Liver (tissue), 9 donors: ENCODE data around the gene RBM28. TPM values are rescaled to one million over a fixed set of nuclear protein-coding genes. Genes with fewer than 3 reads are reported as not detected.

Experiments
- DNase-seq: peaks from one replicate; pipeline ENCODE4 v3.0.0-alpha.2; 2017; ENCODE audit warnings: low spot score
- H3K27ac ChIP-seq, 2 donors: one replicate each; pipeline ENCODE4 v1.7.0; 2013; ENCODE audit warnings: inconsistent platforms in 2 of 2, low read length in 2 of 2, control low read depth in 1 of 2, low read depth in 1 of 2, mild to moderate bottlenecking in 1 of 2
- H3K27me3 ChIP-seq, 4 donors: one replicate each; pipeline versions ENCODE4 v1.6.1 to v1.7.0; 2013; ENCODE audit warnings: low read length in 3 of 4, inconsistent platforms in 1 of 4, mild to moderate bottlenecking in 1 of 4, moderate library complexity in 1 of 4; ENCODE audit not compliant: control insufficient read depth in 4 of 4, insufficient read depth in 4 of 4
- H3K36me3 ChIP-seq, 4 donors: one replicate each; pipeline versions ENCODE4 v1.6.1 to v1.7.0; 2013; ENCODE audit warnings: low read length in 3 of 4, mild to moderate bottlenecking in 3 of 4, low read depth in 1 of 4, moderate library complexity in 1 of 4; ENCODE audit not compliant: control insufficient read depth in 4 of 4, insufficient read depth in 3 of 4
- H3K4me1 ChIP-seq, 4 donors: one replicate each; pipeline versions ENCODE4 v1.6.1 to v1.7.0; 2013; ENCODE audit warnings: low read length in 3 of 4, mild to moderate bottlenecking in 3 of 4, moderate library complexity in 1 of 4; ENCODE audit not compliant: control insufficient read depth in 4 of 4, insufficient read depth in 4 of 4
- H3K4me3 ChIP-seq, 3 donors: one replicate each; pipeline versions ENCODE4 v1.6.1 to v1.7.0; 2013; ENCODE audit warnings: low read length in 3 of 3, control low read depth in 1 of 3, low read depth in 1 of 3, mild to moderate bottlenecking in 1 of 3
- H3K9ac ChIP-seq, 2 donors: one replicate each; pipeline ENCODE4 v1.7.0; 2013; ENCODE audit warnings: low read length in 2 of 2, mild to moderate bottlenecking in 2 of 2, moderate library complexity in 2 of 2, control low read depth in 1 of 2, low read depth in 1 of 2
- H3K9me3 ChIP-seq, 4 donors: one replicate each; pipeline versions ENCODE4 v1.6.1 to v1.7.0; 2013; ENCODE audit warnings: low read length in 3 of 4; ENCODE audit not compliant: control insufficient read depth in 4 of 4
- EGR1 ChIP-seq, 2 donors: IDR thresholded peaks; 2 replicates each; pipeline ENCODE4 v1.6.1; 2016 to 2018; ENCODE audit warnings: antibody characterized with exemption in 2 of 2, low read depth in 2 of 2
- FOXA1 ChIP-seq: IDR thresholded peaks from 2 replicates; pipeline ENCODE4 v1.6.1; 2016; ENCODE audit warnings: antibody characterized with exemption
- FOXA2 ChIP-seq: IDR thresholded peaks from 2 replicates; pipeline ENCODE4 v1.6.1; 2016; ENCODE audit warnings: antibody characterized with exemption
- GABPA ChIP-seq, 2 donors: IDR thresholded peaks in 1 of 2; conservative IDR thresholded peaks in 1 of 2; 2 replicates each; pipeline ENCODE4 v1.6.1; 2016; ENCODE audit warnings: antibody characterized with exemption in 2 of 2, mild to moderate bottlenecking in 1 of 2, moderate library complexity in 1 of 2
- HNF4A ChIP-seq, 2 donors: conservative IDR thresholded peaks; 2 replicates each; pipeline ENCODE4 v1.6.1; 2016; ENCODE audit warnings: antibody characterized with exemption in 2 of 2, mild to moderate bottlenecking in 2 of 2
- HNF4G ChIP-seq: IDR thresholded peaks from 2 replicates; pipeline ENCODE4 v1.6.1; 2016; ENCODE audit warnings: antibody characterized with exemption
- JUND ChIP-seq, 2 donors: IDR thresholded peaks; 2 replicates each; pipeline ENCODE4 v1.6.1; 2016; ENCODE audit warnings: antibody characterized with exemption in 2 of 2
- MAX ChIP-seq: IDR thresholded peaks from 2 replicates; pipeline ENCODE4 v1.6.1; 2016; ENCODE audit warnings: antibody characterized with exemption
- NR2F2 ChIP-seq: IDR thresholded peaks from 2 replicates; pipeline ENCODE4 v1.6.1; 2016; ENCODE audit warnings: antibody characterized with exemption
- RAD21 ChIP-seq, 2 donors: IDR thresholded peaks; 2 replicates each; pipeline ENCODE4 v1.6.1; 2016; ENCODE audit warnings: antibody characterized with exemption in 2 of 2, mild to moderate bottlenecking in 2 of 2
- REST ChIP-seq: IDR thresholded peaks from 2 replicates; pipeline ENCODE4 v1.6.1; 2016; ENCODE audit warnings: antibody characterized with exemption, mild to moderate bottlenecking
- RXRA ChIP-seq, 2 donors: IDR thresholded peaks; 2 replicates each; pipeline ENCODE4 v1.6.1; 2017 to 2018; ENCODE audit warnings: antibody characterized with exemption in 2 of 2, mild to moderate bottlenecking in 1 of 2
- SP1 ChIP-seq: IDR thresholded peaks from 2 replicates; pipeline ENCODE4 v1.6.1; 2018; ENCODE audit warnings: antibody characterized with exemption, mild to moderate bottlenecking
- TAF1 ChIP-seq: conservative IDR thresholded peaks from 2 replicates; pipeline ENCODE4 v1.6.1; 2016; ENCODE audit warnings: antibody characterized with exemption, mild to moderate bottlenecking
- YY1 ChIP-seq: IDR thresholded peaks from 2 replicates; pipeline ENCODE4 v1.6.1; 2016; ENCODE audit warnings: antibody characterized with exemption, mild to moderate bottlenecking
- WGBS: extraction: QIAGEN DNeasy Blood & Tissue Kit; methylation state at CpG from one replicate; pipeline ENCODE4 v1.1.7; 2013; 5-methylcytosine and 5-hydroxymethylcytosine counted together
- polyA plus RNA-seq, 2 donors: library from polyadenylated mRNA; stranded (reverse) in 1 of 2; unstranded in 1 of 2; fragments of 200-250 nt in 1 of 2; fragments of >200 nt in 1 of 2; fragmentation: Nextera tagmentation in 1 of 2; extraction: Ambion mirVana in 1 of 2; gene quantifications; one replicate each; pipeline versions ENCODE4 v1.2.1 to v1.2.3, GENCODE V29; 2013 to 2015
- total RNA-seq, 2 donors: library from RNA; depleted of rRNA; stranded (reverse); fragments of >200 nt; gene quantifications; one replicate each; pipeline ENCODE4 v1.2.3, GENCODE V29; 2014
- TF ChIP-seq, protein P1 (sequence below): IDR thresholded peaks from 2 replicates; pipeline ENCODE4 v1.6.1; 2016; ENCODE audit warnings: antibody characterized with exemption
- TF ChIP-seq, protein P2 (sequence below): IDR thresholded peaks from 2 replicates; pipeline ENCODE4 v1.6.1; 2016; ENCODE audit warnings: antibody characterized with exemption
- TF ChIP-seq, protein P3 (sequence below): fragments of 150-350 bp; IDR thresholded peaks from 2 replicates; pipeline ENCODE4 v1.5.1; 2017; ENCODE audit warnings: improper control_type of control experiment, low read depth, low read length; ENCODE audit not compliant: missing input control
- donor health status: healthy.
- donor health status: healthy.
- donor health status: healthy.
- donor health status: healthy.
- donor health status: healthy.

RBM28 gene
- total and polyA plus RNA-seq, 4 donors: 3.6 to 16.1 (median 11.7) TPM

DNA sequence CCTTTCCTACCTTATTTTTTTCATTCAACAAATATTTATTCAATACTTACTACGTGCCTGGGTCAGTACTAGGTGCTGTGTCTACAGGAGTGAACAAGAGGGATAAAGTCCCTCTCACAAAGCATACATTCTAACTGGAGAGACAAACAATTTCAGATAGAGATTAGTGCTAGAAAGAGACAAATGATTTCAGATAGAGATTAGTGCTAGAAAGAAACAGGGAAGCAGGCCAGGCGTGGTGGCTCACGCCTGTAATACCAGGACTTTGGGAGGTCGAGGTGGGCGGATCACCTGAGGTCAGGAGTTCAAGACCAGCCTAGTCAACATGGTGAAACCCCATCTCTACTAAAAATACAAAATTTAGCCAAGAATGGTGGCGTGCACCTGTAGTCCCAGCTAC lies 34.6 kb downstream of the RBM28 start:
- no peak overlapping the region for H3K9ac ChIP-seq
- peaks cover 12 to 76% (median 55%) of the 10 kb centered on the region in 4 donors for H3K36me3 ChIP-seq
- no peaks in the 10 kb centered on the region for H3K27me3 ChIP-seq
- H3K27ac ChIP-seq: no peak overlapping the region
- TF ChIP-seq, protein P1, sequence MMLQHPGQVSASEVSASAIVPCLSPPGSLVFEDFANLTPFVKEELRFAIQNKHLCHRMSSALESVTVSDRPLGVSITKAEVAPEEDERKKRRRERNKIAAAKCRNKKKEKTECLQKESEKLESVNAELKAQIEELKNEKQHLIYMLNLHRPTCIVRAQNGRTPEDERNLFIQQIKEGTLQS: no peak
- TF ChIP-seq FOXA1 (no peak), JUND (IDR thresholded peaks at IDR 0.05) (no peak), NR2F2 (no peak), RAD21 (IDR thresholded peaks at IDR 0.05) (no peak), EGR1 (IDR thresholded peaks at IDR 0.05; ENCODE audit: low read depth in 2 of 2) (no peak), REST (no peak), TAF1 (no peak)
- TF ChIP-seq, protein P2, sequence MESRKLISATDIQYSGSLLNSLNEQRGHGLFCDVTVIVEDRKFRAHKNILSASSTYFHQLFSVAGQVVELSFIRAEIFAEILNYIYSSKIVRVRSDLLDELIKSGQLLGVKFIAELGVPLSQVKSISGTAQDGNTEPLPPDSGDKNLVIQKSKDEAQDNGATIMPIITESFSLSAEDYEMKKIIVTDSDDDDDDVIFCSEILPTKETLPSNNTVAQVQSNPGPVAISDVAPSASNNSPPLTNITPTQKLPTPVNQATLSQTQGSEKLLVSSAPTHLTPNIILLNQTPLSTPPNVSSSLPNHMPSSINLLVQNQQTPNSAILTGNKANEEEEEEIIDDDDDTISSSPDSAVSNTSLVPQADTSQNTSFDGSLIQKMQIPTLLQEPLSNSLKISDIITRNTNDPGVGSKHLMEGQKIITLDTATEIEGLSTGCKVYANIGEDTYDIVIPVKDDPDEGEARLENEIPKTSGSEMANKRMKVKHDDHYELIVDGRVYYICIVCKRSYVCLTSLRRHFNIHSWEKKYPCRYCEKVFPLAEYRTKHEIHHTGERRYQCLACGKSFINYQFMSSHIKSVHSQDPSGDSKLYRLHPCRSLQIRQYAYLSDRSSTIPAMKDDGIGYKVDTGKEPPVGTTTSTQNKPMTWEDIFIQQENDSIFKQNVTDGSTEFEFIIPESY: no peak
- no peaks in the 10 kb centered on the region for H3K4me1 ChIP-seq
- H3K4me3 ChIP-seq: no peak overlapping the region
- no peak for DNase-seq
- WGBS: 87% methylated on average over 6 of the region's 6 CpGs
- H3K9me3 ChIP-seq: no peaks in the 10 kb centered on the region

- Histone ChIP-seq H3K9me3 (no peaks in the 10 kb centered on the region), H3K4me1 (no peaks in the 10 kb centered on the region), H3K36me3 (peaks cover 5 to 68% (median 45%) of the 10 kb centered on the region in 4 donors), H3K4me3 (no peak overlapping the region), H3K27me3 (no peaks in the 10 kb centered on the region), H3K27ac (no peak overlapping the region), H3K9ac (no peak overlapping the region)
- DNase-seq: no peak
- TF ChIP-seq JUND (IDR thresholded peaks at IDR 0.05) (no peak), FOXA2 (no peak), HNF4G (no peak), NR2F2 (no peak), RXRA (IDR thresholded peaks at IDR 0.05) (no peak), TAF1 (no peak), HNF4A (conservative IDR thresholded peaks at IDR 0.05) (no peak), RAD21 (IDR thresholded peaks at IDR 0.05) (no peak), MAX (no peak), GABPA (IDR thresholded peaks at IDR 0.05 in 1 of 2, conservative IDR thresholded peaks at IDR 0.05 in 1 of 2) (no peak), YY1 (no peak), SP1 (no peak), EGR1 (IDR thresholded peaks at IDR 0.05; ENCODE audit: low read depth in 2 of 2) (no peak), REST (no peak), FOXA1 (no peak)
- TF ChIP-seq, protein P3, sequence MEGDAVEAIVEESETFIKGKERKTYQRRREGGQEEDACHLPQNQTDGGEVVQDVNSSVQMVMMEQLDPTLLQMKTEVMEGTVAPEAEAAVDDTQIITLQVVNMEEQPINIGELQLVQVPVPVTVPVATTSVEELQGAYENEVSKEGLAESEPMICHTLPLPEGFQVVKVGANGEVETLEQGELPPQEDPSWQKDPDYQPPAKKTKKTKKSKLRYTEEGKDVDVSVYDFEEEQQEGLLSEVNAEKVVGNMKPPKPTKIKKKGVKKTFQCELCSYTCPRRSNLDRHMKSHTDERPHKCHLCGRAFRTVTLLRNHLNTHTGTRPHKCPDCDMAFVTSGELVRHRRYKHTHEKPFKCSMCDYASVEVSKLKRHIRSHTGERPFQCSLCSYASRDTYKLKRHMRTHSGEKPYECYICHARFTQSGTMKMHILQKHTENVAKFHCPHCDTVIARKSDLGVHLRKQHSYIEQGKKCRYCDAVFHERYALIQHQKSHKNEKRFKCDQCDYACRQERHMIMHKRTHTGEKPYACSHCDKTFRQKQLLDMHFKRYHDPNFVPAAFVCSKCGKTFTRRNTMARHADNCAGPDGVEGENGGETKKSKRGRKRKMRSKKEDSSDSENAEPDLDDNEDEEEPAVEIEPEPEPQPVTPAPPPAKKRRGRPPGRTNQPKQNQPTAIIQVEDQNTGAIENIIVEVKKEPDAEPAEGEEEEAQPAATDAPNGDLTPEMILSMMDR: no peak
- TF ChIP-seq, protein P1: no peak
- TF ChIP-seq, protein P2: no peak
- WGBS: 95% methylated on average over 2 of the region's 2 CpGs
Measured at GRCh38 chr7:128307061-128307460, 36.6 kb downstream of the RBM28 start.
